Body of pancreas (tissue), 4 donors: ENCODE measurements around the gene MTCH2.

ENCODE experiments used
- CTCF ChIP-seq, 7 experiments: fragments of 450-650 bp in 4 of 7; fragments of 200-600 bp in 3 of 7; sonication (generic) in 3 of 7; IDR thresholded peaks; one replicate each; pipeline ENCODE4 v1.5.1; 2016 to 2019; ENCODE audit warnings: antibody characterized with exemption in 7 of 7
- POLR2A ChIP-seq, 3 donors: fragments of 450-650 bp; IDR thresholded peaks; one replicate each; pipeline ENCODE4 v1.6.1; 2016; ENCODE audit warnings: antibody characterized with exemption in 3 of 3, mild to moderate bottlenecking in 2 of 3

- TF ChIP-seq CTCF (IDR thresholded peaks at IDR 0.05) (no peak), POLR2A (IDR thresholded peaks at IDR 0.05) (no peak)
Observed at GRCh38 chr11:47668665-47669064, 26.3 kb upstream of the MTCH2 start.
